Endothelial cell of umbilical vein (primary cell): Measurements from ENCODE around the gene ITIH4. TPM values are rescaled to one million over a fixed set of nuclear protein-coding genes. Genes with fewer than 3 reads are reported as not detected.

ENCODE experiments used
- BruUV-seq: library from RNA; stranded (reverse); fragments of 400-500 nt; replicated peaks from 2 replicates; lab custom pipeline; 2021; lab: Mats Ljungman, UMichigan
- CTCF ChIA-PET: fragments of 300-600, 350-600 bp; sonication (Branson Sonifier 250); formaldehyde crosslinking; loops from one replicate; lab custom pipeline; 2021; ENCODE audit warnings: antibody characterized with exemption, inconsistent platforms; lab: Charles Lee
- POLR2A ChIA-PET: fragments of 300-600, 350-600 bp; sonication (Branson Sonifier 250); formaldehyde crosslinking; loops from one replicate; lab custom pipeline; 2021; ENCODE audit warnings: antibody characterized with exemption, inconsistent platforms; lab: Charles Lee
- DNase-seq: peaks from one replicate; pipeline ENCODE4 v3.0.0-alpha.2; 2011; ENCODE audit warnings: low read depth, low spot score
- FAIRE-seq: peaks from 2 replicates; lab custom pipeline; 2011; peaks lifted over from hg19 to GRCh38; lab: Jason Lieb, UNC
- H2AFZ ChIP-seq: 2 replicates; pipeline ENCODE4 v1.6.0; 2012; ENCODE audit warnings: low read depth, low read length, control low read depth, inconsistent platforms
- H3K27ac ChIP-seq: 2 replicates; pipeline ENCODE4 v1.5.1; 2011; ENCODE audit warnings: low read depth, mild to moderate bottlenecking, control low read depth, low read length, moderate library complexity; ENCODE audit not compliant: insufficient read depth
- H3K27me3 ChIP-seq, 2 experiments: 2 replicates each; pipeline versions ENCODE4 v1.6.0 to v1.6.1; 2011; ENCODE audit warnings: low read length in 2 of 2, mixed read lengths in 1 of 2; ENCODE audit not compliant: control insufficient read depth in 2 of 2, insufficient read depth in 2 of 2
- H3K36me3 ChIP-seq, 2 experiments: 2 replicates in 1 of 2; 3 replicates in 1 of 2; pipeline ENCODE4 v1.5.1; 2011; ENCODE audit warnings: low read length in 2 of 2, mild to moderate bottlenecking in 1 of 2, moderate library complexity in 1 of 2; ENCODE audit not compliant: control insufficient read depth in 2 of 2, insufficient read depth in 2 of 2; ENCODE audit errors: extremely low read depth in 1 of 2
- H3K4me1 ChIP-seq: 3 replicates; pipeline ENCODE4 v1.5.1; 2011; ENCODE audit warnings: mild to moderate bottlenecking, low read length; ENCODE audit not compliant: control insufficient read depth, insufficient read depth; ENCODE audit errors: extremely low read depth
- H3K4me2 ChIP-seq: 2 replicates; pipeline ENCODE4 v1.6.1; 2011; ENCODE audit warnings: low read length, control low read depth, mixed read lengths; ENCODE audit not compliant: insufficient read depth
- H3K4me3 ChIP-seq, 3 experiments: fragments of 200-600 bp in 1 of 3; sonication (generic), shearing (Covaris generic) in 1 of 3; replicated peaks in 1 of 3; 2 replicates each; pipeline ENCODE4 v1.5.1; 2011 to 2016; ENCODE audit warnings: control low read depth in 3 of 3, low read length in 3 of 3, mild to moderate bottlenecking in 2 of 3, inconsistent platforms in 1 of 3, low read depth in 1 of 3, moderate library complexity in 1 of 3; ENCODE audit not compliant: insufficient read depth in 1 of 3
- H3K79me2 ChIP-seq: 2 replicates; pipeline ENCODE4 v1.6.0; 2012; ENCODE audit warnings: low read length, inconsistent platforms; ENCODE audit not compliant: control insufficient read depth, insufficient read depth
- H3K9ac ChIP-seq: replicated peaks from 2 replicates; pipeline ENCODE3; 2011; ENCODE audit warnings: low read length, control low read depth; ENCODE audit not compliant: insufficient read depth; ENCODE audit errors: extremely low read depth
- H3K9me1 ChIP-seq: replicated peaks from 3 replicates; pipeline ENCODE4 v1.6.0; 2011; ENCODE audit warnings: mild to moderate bottlenecking, low read length; ENCODE audit not compliant: control insufficient read depth, insufficient read depth; ENCODE audit errors: extremely low read depth
- H3K9me3 ChIP-seq: replicated peaks from 2 replicates; pipeline ENCODE4 v1.5.1; 2012; ENCODE audit warnings: low read length, inconsistent platforms; ENCODE audit not compliant: control insufficient read depth, insufficient read depth
- H4K20me1 ChIP-seq: replicated peaks from 2 replicates; pipeline ENCODE3; 2011; ENCODE audit warnings: mild to moderate bottlenecking, low read length; ENCODE audit not compliant: control insufficient read depth, insufficient read depth; ENCODE audit errors: extremely low read depth
- CTCF ChIP-seq, 2 donors: IDR thresholded peaks; 1 replicate in 1 of 2; 2 replicates in 1 of 2; pipeline ENCODE4 v1.5.1; 2011; ENCODE audit warnings: low read length in 2 of 2, mild to moderate bottlenecking in 2 of 2, moderate library complexity in 2 of 2, control low read depth in 1 of 2, inconsistent platforms in 1 of 2, low read depth in 1 of 2; ENCODE audit not compliant: insufficient read depth in 1 of 2; ENCODE audit errors: extremely low read depth in 1 of 2
- EZH2 ChIP-seq: IDR thresholded peaks from 2 replicates; pipeline ENCODE4 v1.6.1; 2012; ENCODE audit warnings: borderline replicate concordance, low read depth, mild to moderate bottlenecking, moderate library complexity, low read length, inconsistent platforms; ENCODE audit not compliant: severe bottlenecking
- FOS ChIP-seq: IDR thresholded peaks from 2 replicates; pipeline ENCODE4 v1.6.1; 2011; ENCODE audit warnings: mild to moderate bottlenecking, low read length, moderate library complexity, borderline replicate concordance; ENCODE audit not compliant: insufficient read depth
- GATA2 ChIP-seq: IDR thresholded peaks from 2 replicates; pipeline ENCODE4 v1.7.0; 2011; ENCODE audit warnings: low read depth, mild to moderate bottlenecking, moderate library complexity, mixed read lengths, low read length; ENCODE audit not compliant: insufficient read length, insufficient read depth
- JUN ChIP-seq: IDR thresholded peaks from 2 replicates; pipeline ENCODE4 v1.6.1; 2011; ENCODE audit warnings: borderline replicate concordance, low read depth; ENCODE audit not compliant: insufficient read length, insufficient read depth
- MAX ChIP-seq: IDR thresholded peaks from 2 replicates; pipeline ENCODE4 v1.6.1; 2011; ENCODE audit not compliant: insufficient read depth, insufficient read length
- MYC ChIP-seq: IDR thresholded peaks from one replicate; pipeline ENCODE4 v1.6.1; 2011; ENCODE audit warnings: mild to moderate bottlenecking, low read depth, low read length
- POLR2A ChIP-seq: IDR thresholded peaks from 2 replicates; pipeline ENCODE4 v1.6.1; 2012; ENCODE audit warnings: low read depth, mild to moderate bottlenecking, control low read depth, low read length
- POLR2AphosphoS5 ChIP-seq: IDR thresholded peaks from 2 replicates; pipeline ENCODE4 v1.6.1; 2012; ENCODE audit warnings: low read depth, mild to moderate bottlenecking, control low read depth, low read length, moderate library complexity; ENCODE audit not compliant: insufficient read depth
- dilution Hi-C: fragments of 300-500 bp; cut with MboI; formaldehyde crosslinking; loops from one replicate; pipeline ENCODE4 v1.15.0; 2019; ENCODE audit warnings: low sequenced_read_pairs; ENCODE audit not compliant: extremely low pct_ligation_motif_present
- intact Hi-C: fragments of 100-400 bp; cut with micrococcal nuclease; formaldehyde crosslinking; loops from one replicate; pipeline ENCODE4 v1.10.0; 2022
- polyA plus RNA-seq, 4 experiments: library from polyadenylated mRNA; depleted of rRNA in 3 of 4; stranded (reverse) in 3 of 4; unstranded in 1 of 4; fragments of >200 nt; gene quantifications; 2 replicates each; pipeline versions ENCODE4 v1.2.1 to v1.2.3, GENCODE V29; 2011 to 2012; ENCODE audit warnings: missing spikeins in 1 of 4
- total RNA-seq: library from RNA; stranded (reverse); gene quantifications from 2 replicates; pipeline ENCODE4 v1.2.3, GENCODE V29; 2021

The ITIH4 gene
- total and polyA plus RNA-seq, 2 donors (not counting 3 experiments of a cell fraction or from before 2014, with no cell fraction given), result 0.17 to 2.4 TPM

- BruUV-seq, result no TSS peak
- H3K4me1 ChIP-seq, result no peaks in the 10 kb centered on the region
- no peak for FAIRE-seq
- dilution Hi-C loops, result no loop called here
- no peaks in the 10 kb centered on the region for H3K79me2 ChIP-seq
- H3K27me3 ChIP-seq, result no peaks in the 10 kb centered on the region
- ChIA-PET POLR2A (no interaction called here), CTCF (no interaction called here)
- no peak overlapping the region for H3K9ac ChIP-seq
- intact Hi-C loops, result no loop called here
- no peaks in the 10 kb centered on the region for H3K9me3 ChIP-seq
- no peaks in the 10 kb centered on the region for H3K36me3 ChIP-seq
- no peak overlapping the region for H2AFZ ChIP-seq
- H3K4me3 ChIP-seq, result no peak overlapping the region
- no peak for TF ChIP-seq GATA2
- TF ChIP-seq MAX, result no peak
- no peak for TF ChIP-seq CTCF (IDR thresholded peaks at IDR 0.05; ENCODE audit: extremely low read depth in 1 of 2, insufficient read depth in 1 of 2, low read depth in 1 of 2, low read length in 2 of 2)
- TF ChIP-seq POLR2AphosphoS5, result no peak
- no peak for TF ChIP-seq JUN
- TF ChIP-seq EZH2, result no peak
- TF ChIP-seq MYC, result no peak
- TF ChIP-seq FOS, result no peak
- TF ChIP-seq POLR2A, result no peak
- no peaks in the 10 kb centered on the region for H3K9me1 ChIP-seq
- no peak for DNase-seq
- no peak overlapping the region for H3K27ac ChIP-seq
- H3K4me2 ChIP-seq, result no peak overlapping the region
- no peaks in the 10 kb centered on the region for H4K20me1 ChIP-seq
These were observed 36.0 kb upstream of the ITIH4 start for GRCh38 chr3:52866427-52866826.
